Naive thymus-derived CD8-positive, alpha-beta T cell (primary cell): ENCODE data around the gene RWDD1. TPM values are rescaled to one million over a fixed set of nuclear protein-coding genes. Genes with fewer than 3 reads are reported as not detected.

Experiments used
- ATAC-seq, 2 donors: fragments of 150-1000 bp; cut with Tn5 transposase in 1 of 2; sonication (Bioruptor Pico), chemical (Tn5 transposase) in 1 of 2; 1 replicate in 1 of 2; 2 replicates in 1 of 2; pipeline ENCODE4 v1.10.0; 2021; ENCODE audit warnings: mild to moderate bottlenecking in 2 of 2, moderate library complexity in 2 of 2
- POLR2A ChIA-PET: fragments of 350-600 bp; sonication (Branson Sonifier 250); formaldehyde crosslinking; loops from one replicate; lab custom pipeline; 2021; ENCODE audit warnings: antibody characterized with exemption; lab: Charles Lee
- DNase-seq, 10 donors: peaks; one replicate each; pipeline versions ENCODE4 v3.0.0 to v3.0.0-alpha.2; 2020 to 2022
- H3K27ac Mint-ChIP-seq, 10 donors: one replicate each; pipeline ENCODE4 v1.8.0; 2020 to 2022; ENCODE audit warnings: mild to moderate bottlenecking in 10 of 10, mixed read lengths in 10 of 10, moderate library complexity in 4 of 10, inconsistent platforms in 1 of 10
- H3K27me3 Mint-ChIP-seq, 5 donors: one replicate each; pipeline ENCODE4 v1.8.0; 2021 to 2022; ENCODE audit warnings: mixed read lengths in 5 of 5
- H3K36me3 Mint-ChIP-seq, 3 donors: one replicate each; pipeline ENCODE4 v1.8.0; 2020 to 2022; ENCODE audit warnings: mixed read lengths in 3 of 3, mild to moderate bottlenecking in 2 of 3, inconsistent platforms in 1 of 3
- H3K4me1 Mint-ChIP-seq, 4 donors: one replicate each; pipeline ENCODE4 v1.8.0; 2021 to 2022; ENCODE audit warnings: mixed read lengths in 4 of 4
- H3K4me3 Mint-ChIP-seq, 10 donors: one replicate each; pipeline ENCODE4 v1.8.0; 2020 to 2022; ENCODE audit warnings: mild to moderate bottlenecking in 10 of 10, mixed read lengths in 10 of 10, moderate library complexity in 6 of 10, inconsistent platforms in 1 of 10
- H3K9me3 Mint-ChIP-seq, 9 donors: one replicate each; pipeline ENCODE4 v1.8.0; 2020 to 2022; ENCODE audit warnings: mixed read lengths in 9 of 9, mild to moderate bottlenecking in 3 of 9, inconsistent platforms in 1 of 9, moderate library complexity in 1 of 9
- polyA plus RNA-seq, 3 donors: library from polyadenylated mRNA; unstranded; fragments of 300-500 nt; fragmentation: Illumina TruSeq; gene quantifications; one replicate each; pipeline ENCODE4 v1.2.3, GENCODE V29; 2021
- total RNA-seq, 8 experiments: library from RNA in 2 of 8; stranded (reverse) in 2 of 8; gene quantifications; one replicate each; pipeline ENCODE4 v1.2.3 and lab custom pipeline; 2021 to 2026

Gene RWDD1
- total and polyA plus RNA-seq, 5 experiments from 2014 or later = 38.0 to 89.3 (median 55.7) TPM

GRCh38 chr6:116542426-116542825, 28.9 kb upstream of the RWDD1 start:
- Mint-ChIP-seq H3K9me3 (no peaks in the 10 kb centered on the region), H3K27ac (no peak overlapping the region), H3K4me1 (no peaks in the 10 kb centered on the region), H3K4me3 (no peak overlapping the region), H3K36me3 (no peaks in the 10 kb centered on the region), H3K27me3 (peaks cover 6 to 25% (median 8%) of the 10 kb centered on the region in 5 donors)
- POLR2A ChIA-PET = no interaction called here
- ATAC-seq = no peak
- no peak for DNase-seq

- H3K4me1 Mint-ChIP-seq = no peaks in the 10 kb centered on the region
- POLR2A ChIA-PET = no interaction called here
- no peaks in the 10 kb centered on the region for H3K36me3 Mint-ChIP-seq
- ATAC-seq = no peak
- H3K27me3 Mint-ChIP-seq = peaks cover 6 to 25% (median 8%) of the 10 kb centered on the region in 5 donors
- DNase-seq = no peak
- no peak overlapping the region for H3K27ac Mint-ChIP-seq
- H3K4me3 Mint-ChIP-seq = no peak overlapping the region
- H3K9me3 Mint-ChIP-seq = no peaks in the 10 kb centered on the region
These were observed 28.2 kb upstream of the RWDD1 start for GRCh38 chr6:116543149-116543548.

- no peak for DNase-seq
- Mint-ChIP-seq H3K4me1 (no peaks in the 10 kb centered on the region), H3K4me3 (no peak within 1 kb of the TSS), H3K27me3 (peaks cover 3 to 25% (median 8%) of the 10 kb centered on the region in 5 donors), H3K27ac (no peak within 1 kb of the TSS), H3K9me3 (no peaks in the 10 kb centered on the region), H3K36me3 (no peaks in the 10 kb centered on the region)
- POLR2A ChIA-PET = no interaction called here
- no peak for ATAC-seq
These were observed 25.7 kb upstream of the RWDD1 start, which contains the start of gene TRAPPC3L for GRCh38 chr6:116545651-116546050. TSS of gene TRAPPC3L (minus strand) at chr6:116545684. CDS start at chr6:116545514, 170 bp downstream.

GRCh38 chr6:116547358-116547757, 23.9 kb upstream of the RWDD1 start:
- Mint-ChIP-seq H3K27me3 (peaks cover 2 to 28% (median 9%) of the 10 kb centered on the region in 5 donors), H3K27ac (no peak overlapping the region), H3K4me3 (no peak overlapping the region), H3K36me3 (no peaks in the 10 kb centered on the region), H3K4me1 (no peaks in the 10 kb centered on the region), H3K9me3 (no peaks in the 10 kb centered on the region)
- no peak for DNase-seq
- POLR2A ChIA-PET = no interaction called here
- no peak for ATAC-seq

GRCh38 chr6:116550796-116551195, 20.5 kb upstream of the RWDD1 start:
- Mint-ChIP-seq H3K4me3 (no peak overlapping the region), H3K4me1 (no peaks in the 10 kb centered on the region), H3K27ac (no peak overlapping the region), H3K27me3 (peaks cover 4 to 30% (median 14%) of the 10 kb centered on the region in 5 donors), H3K36me3 (no peaks in the 10 kb centered on the region), H3K9me3 (no peaks in the 10 kb centered on the region)
- DNase-seq (no peak), ATAC-seq (no peak)
- POLR2A ChIA-PET = no interaction called here

GRCh38 chr6:116553451-116553850, 17.9 kb upstream of the RWDD1 start, which contains the start of gene CALHM4:
TSS of gene CALHM4 (plus strand) at chr6:116553751. CDS start at chr6:116553794, 43 bp downstream.
- no peaks in the 10 kb centered on the region for H3K9me3 Mint-ChIP-seq
- H3K27ac Mint-ChIP-seq = no peak within 1 kb of the TSS
- POLR2A ChIA-PET = no interaction called here

GRCh38 chr6:116556065-116556464, 15.2 kb upstream of the RWDD1 start:
- H3K4me3 Mint-ChIP-seq = no peak overlapping the region
- DNase-seq = no peak

More at GRCh38 chr6:116553451-116553850, 17.9 kb upstream of the RWDD1 start, which contains the start of gene CALHM4:
- Mint-ChIP-seq H3K4me3 (no peak within 1 kb of the TSS), H3K36me3 (no peaks in the 10 kb centered on the region), H3K4me1 (no peaks in the 10 kb centered on the region), H3K27me3 (peaks cover 4 to 29% (median 12%) of the 10 kb centered on the region in 5 donors)
- no peak for DNase-seq
- no peak for ATAC-seq

GRCh38 chr6:116556814-116557415, 14.4 kb upstream of the RWDD1 start:
- POLR2A ChIA-PET = no interaction called here
- Mint-ChIP-seq H3K27me3 (peaks cover 1 to 16% (median 8%) of the 10 kb centered on the region in 5 donors), H3K4me1 (peaks cover 0 to 3% (median 1%) of the 10 kb centered on the region in 4 donors), H3K27ac (peak overlapping the region in 1 of 10 donors; percentile 15), H3K36me3 (no peaks in the 10 kb centered on the region), H3K4me3 (no peak overlapping the region), H3K9me3 (no peaks in the 10 kb centered on the region)
- DNase-seq = no peak
- no peak for ATAC-seq

More at GRCh38 chr6:116556065-116556464, 15.2 kb upstream of the RWDD1 start:
- Mint-ChIP-seq H3K4me1 (no peaks in the 10 kb centered on the region), H3K9me3 (no peaks in the 10 kb centered on the region), H3K36me3 (no peaks in the 10 kb centered on the region), H3K27me3 (peaks cover 4 to 23% (median 7%) of the 10 kb centered on the region in 5 donors), H3K27ac (no peak overlapping the region)
- POLR2A ChIA-PET = no interaction called here
- ATAC-seq = no peak

GRCh38 chr6:116557893-116558292, 13.4 kb upstream of the RWDD1 start:
- H3K9me3 Mint-ChIP-seq = no peaks in the 10 kb centered on the region
- peaks cover 0 to 3% (median 1%) of the 10 kb centered on the region in 4 donors for H3K4me1 Mint-ChIP-seq
- POLR2A ChIA-PET = no interaction called here
- H3K36me3 Mint-ChIP-seq = no peaks in the 10 kb centered on the region
- H3K4me3 Mint-ChIP-seq = no peak overlapping the region
- peaks cover 2 to 21% (median 11%) of the 10 kb centered on the region in 5 donors for H3K27me3 Mint-ChIP-seq
- DNase-seq (no peak), ATAC-seq (no peak)
- H3K27ac Mint-ChIP-seq = no peak overlapping the region

- Mint-ChIP-seq H3K27ac (no peak overlapping the region), H3K27me3 (peaks cover 4 to 11% (median 8%) of the 10 kb centered on the region in 5 donors), H3K4me1 (peaks cover 5 to 13% (median 8%) of the 10 kb centered on the region in 4 donors), H3K36me3 (no peaks in the 10 kb centered on the region), H3K9me3 (no peaks in the 10 kb centered on the region), H3K4me3 (no peak overlapping the region)
- DNase-seq = no peak
- POLR2A ChIA-PET = no interaction called here
- no peak for ATAC-seq
These were observed 11.2 kb upstream of the RWDD1 start for GRCh38 chr6:116560130-116560529.

- peaks cover 5 to 13% (median 8%) of the 10 kb centered on the region in 4 donors for H3K4me1 Mint-ChIP-seq
- POLR2A ChIA-PET = interaction anchor here (1.0 kb wide), 1 partner anchor 9 kb away, joined by 3 read pairs; the partner anchor contains the start of gene RWDD1
- H3K36me3 Mint-ChIP-seq = no peaks in the 10 kb centered on the region
- peak overlapping the region in 1 of 10 donors; percentile 29 for H3K27ac Mint-ChIP-seq
- H3K27me3 Mint-ChIP-seq = peaks cover 4 to 11% (median 8%) of the 10 kb centered on the region in 5 donors
- peak; percentile 34 to 79 (median 62) for DNase-seq
- no peaks in the 10 kb centered on the region for H3K9me3 Mint-ChIP-seq
- H3K4me3 Mint-ChIP-seq = peak overlapping the region in 1 of 10 donors; percentile 33
- peak; percentile 78 to 81 for ATAC-seq
These were observed 9.8 kb upstream of the RWDD1 start for GRCh38 chr6:116561377-116562018.

- Mint-ChIP-seq H3K27me3 (peaks cover 4 to 11% (median 8%) of the 10 kb centered on the region in 5 donors), H3K9me3 (no peaks in the 10 kb centered on the region), H3K36me3 (no peaks in the 10 kb centered on the region), H3K27ac (no peak overlapping the region), H3K4me1 (peaks cover 5 to 13% (median 8%) of the 10 kb centered on the region in 4 donors), H3K4me3 (no peak overlapping the region)
- no peak for DNase-seq
- ATAC-seq = no peak
- POLR2A ChIA-PET = no interaction called here
These were observed 9.3 kb upstream of the RWDD1 start for GRCh38 chr6:116562019-116562403.

GRCh38 chr6:116562614-116563013, 8.7 kb upstream of the RWDD1 start:
- Mint-ChIP-seq H3K27ac (no peak overlapping the region), H3K36me3 (no peaks in the 10 kb centered on the region), H3K27me3 (peaks cover 4 to 11% (median 8%) of the 10 kb centered on the region in 5 donors), H3K4me1 (peaks cover 5 to 13% (median 8%) of the 10 kb centered on the region in 4 donors), H3K4me3 (no peak overlapping the region), H3K9me3 (no peaks in the 10 kb centered on the region)
- ATAC-seq (no peak), DNase-seq (no peak)
- POLR2A ChIA-PET = interaction anchor here (1.5 kb wide), 1 partner anchor 10 kb away, joined by 4 read pairs; no protein-coding TSS in a partner anchor
